Fibroblast of skin of left biceps (primary cell): ENCODE measurements around the gene ZNF341.
"Not testable (repeated sequence)": the region's sequence is repeated elsewhere in the genome, so short reads cannot be mapped to it uniquely, and the experiment has no call there.

ENCODE experiments used
- DNase-seq, 2 experiments: peaks; one replicate each; pipeline ENCODE4 v3.0.0-alpha.2; 2013; ENCODE audit warnings: low read depth in 2 of 2

Gene ZNF341

DNA sequence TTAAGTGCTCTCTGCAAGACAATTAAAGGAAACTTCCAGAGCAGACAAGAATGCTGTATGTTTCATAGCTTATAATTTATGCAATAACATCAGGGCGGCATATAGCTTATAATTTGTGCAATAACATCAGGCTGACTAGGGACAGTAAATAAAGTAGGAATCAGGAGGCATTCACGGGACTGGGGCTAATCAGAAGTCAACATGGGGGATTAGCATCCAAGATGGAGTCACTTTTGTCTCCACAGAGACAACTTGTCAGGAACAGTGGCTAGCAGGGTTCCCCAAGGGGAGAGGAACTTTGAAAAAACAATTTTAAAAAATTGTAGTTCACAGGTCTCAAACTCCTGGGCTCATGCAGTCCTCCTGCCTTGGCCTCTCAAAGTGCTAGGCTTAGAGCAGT is 3.3 kb upstream of the ZNF341 start:
- DNase-seq: no peak

DNA sequence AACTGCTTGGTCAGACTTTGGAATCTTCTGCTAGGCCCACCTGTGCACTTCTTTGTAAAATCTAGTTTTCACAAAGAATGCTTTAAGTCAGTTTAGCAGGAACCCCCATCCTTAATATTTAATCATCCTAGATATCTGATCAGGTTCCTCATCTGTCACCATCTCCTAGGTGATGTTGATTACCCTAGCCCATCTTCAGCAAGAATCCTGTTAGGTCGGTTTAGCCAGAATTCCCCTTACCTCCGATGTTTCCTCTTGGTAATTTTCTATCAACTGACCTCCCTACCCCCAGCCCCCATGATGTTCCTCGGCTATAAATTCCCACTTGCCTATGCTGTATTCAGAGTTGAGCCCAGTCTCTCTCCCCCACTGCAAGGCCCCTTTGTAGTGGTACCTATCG is 2.7 kb upstream of the ZNF341 start:
- no peak for DNase-seq

DNA sequence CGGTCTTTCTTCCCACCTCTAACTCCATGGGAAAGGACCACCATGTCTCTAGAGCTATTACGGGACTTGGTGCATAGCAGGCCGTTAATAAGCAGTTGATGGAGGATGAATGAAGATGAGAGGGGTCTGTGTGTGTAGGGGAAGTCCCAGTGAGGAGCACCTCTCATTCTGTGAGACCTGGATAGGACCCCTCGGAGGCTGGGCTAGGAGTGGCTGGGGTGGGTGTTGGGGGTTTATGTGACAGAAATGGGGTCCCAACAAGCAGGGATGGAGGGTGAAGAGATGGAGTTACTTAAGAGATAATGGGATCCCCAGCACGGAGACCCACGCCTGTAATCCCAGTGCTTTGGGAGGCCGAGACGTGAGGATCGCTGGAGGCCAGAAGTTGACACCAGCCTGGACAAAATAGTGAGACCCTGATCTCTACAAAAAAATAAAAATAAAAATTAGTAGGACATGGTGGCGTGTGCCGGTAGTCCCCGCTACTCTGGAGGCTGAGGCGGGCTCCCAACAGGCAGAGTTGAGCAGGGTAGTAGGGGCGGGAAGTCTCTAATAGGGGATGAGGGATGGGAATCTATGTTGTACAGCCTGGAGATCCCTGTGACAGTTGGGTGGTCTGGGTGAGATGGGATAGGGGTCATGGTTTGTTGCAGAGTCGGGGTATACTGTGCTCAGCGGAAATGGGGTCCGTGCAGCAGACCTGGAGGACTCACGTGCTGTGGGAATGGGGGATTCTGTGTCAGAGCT is 677 bp upstream of the ZNF341 start:
- DNase-seq: no peak

DNA sequence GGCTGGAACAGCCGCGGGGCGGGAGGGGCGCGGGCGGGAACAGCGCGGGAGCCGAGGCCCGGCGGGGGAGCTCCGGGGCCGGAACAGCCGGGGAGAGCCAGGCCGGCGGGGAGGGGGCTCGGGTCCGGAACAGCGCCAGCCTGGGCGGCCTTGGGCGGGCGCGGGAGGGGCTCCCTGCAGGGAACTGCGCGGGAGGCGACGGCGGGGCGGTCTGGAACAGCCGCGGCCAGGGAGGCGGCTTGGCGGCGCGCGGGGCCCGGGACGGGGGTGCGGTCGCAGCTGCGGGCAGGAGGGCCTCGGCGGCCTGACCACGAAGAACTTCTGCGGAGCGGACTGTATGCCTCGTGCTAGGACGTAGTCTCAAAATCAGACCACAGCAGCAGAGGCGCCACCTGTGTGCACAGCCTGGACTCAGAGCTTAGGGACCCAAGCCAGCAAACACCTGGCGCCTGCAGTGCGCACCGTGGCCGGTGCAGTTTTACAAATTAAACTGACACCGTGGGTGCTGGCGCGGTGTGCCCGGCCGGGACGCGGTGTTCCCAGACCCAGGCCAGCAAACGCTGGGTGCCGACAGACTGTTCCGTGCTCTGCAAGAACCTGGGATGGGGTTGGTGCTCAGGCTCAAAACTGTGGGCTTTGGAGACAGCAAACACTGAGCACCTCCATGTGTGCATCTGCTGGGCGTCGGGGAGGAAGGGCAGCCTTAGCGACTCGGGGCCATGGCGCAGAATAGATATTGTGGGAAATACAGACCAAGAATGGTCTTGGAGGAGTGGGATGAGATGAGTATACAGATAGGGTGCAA is 572 bp downstream of the ZNF341 start:
- DNase-seq: peak in 1 of 2 experiments; percentile 69

DNA sequence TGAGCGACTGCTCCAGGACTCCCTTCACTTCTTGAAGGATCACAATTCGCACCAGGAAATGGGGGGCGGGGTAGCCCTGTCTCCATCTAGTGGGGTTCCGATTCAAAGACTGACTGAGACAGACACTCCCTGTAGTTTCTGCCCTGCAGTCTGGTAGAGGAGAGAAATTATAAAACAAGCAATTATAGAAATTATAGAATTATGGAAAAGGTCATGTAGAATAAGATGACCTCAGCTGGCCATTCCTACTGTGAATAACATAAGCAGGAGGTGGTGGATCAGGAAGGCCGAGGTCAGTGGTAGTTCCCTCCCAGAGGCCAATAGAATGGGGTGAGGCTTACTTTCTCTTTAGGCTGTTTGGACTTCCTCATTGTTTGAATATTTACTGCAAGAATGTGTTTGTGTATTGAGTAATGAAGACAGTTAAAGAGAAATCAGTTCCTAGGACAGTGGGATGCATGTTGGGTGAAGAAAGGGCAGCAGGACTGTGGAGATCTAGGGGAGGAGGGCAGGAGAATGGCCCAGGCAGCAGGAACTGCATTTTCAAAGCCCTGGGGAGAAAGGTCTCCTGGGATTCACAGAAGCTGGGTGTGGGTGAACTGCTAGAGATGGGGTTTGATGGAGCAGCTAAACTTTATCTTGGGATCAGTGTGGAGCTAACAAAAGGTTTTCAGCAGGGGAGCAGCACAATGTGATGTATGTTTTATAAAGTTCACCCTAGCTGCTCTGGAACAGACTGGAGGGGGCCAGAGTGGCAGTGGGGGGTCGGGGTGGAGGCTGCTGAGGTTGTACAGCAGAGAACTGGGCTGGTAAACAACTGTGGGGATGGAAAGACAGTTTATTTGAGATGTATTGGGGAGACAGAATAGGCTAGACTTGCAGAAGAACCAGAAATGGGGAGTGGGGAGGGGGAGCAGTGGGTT is 2.1 kb downstream of the ZNF341 start:
- peak; percentile 53 to 65 for DNase-seq

DNA sequence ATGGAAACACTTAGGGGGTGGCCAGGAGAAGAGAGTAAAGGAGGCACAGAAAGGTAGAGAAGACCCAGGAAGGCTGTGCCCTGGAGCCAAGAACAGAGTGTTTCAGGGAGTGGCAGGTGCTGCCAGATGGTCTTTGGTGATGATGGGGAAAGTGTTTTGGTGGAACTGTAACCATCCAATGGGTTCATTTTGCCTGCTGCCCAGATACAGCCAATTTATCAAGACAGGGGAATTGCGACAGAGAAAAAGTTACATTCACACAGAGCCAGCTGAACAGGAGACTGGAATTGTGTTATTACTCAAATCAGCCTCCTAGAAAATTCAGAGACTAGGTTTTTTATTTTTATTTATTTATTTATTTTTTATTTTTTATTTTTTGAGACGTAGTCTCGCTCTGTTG is 5.2 kb downstream of the ZNF341 start:
- no peak for DNase-seq

DNA sequence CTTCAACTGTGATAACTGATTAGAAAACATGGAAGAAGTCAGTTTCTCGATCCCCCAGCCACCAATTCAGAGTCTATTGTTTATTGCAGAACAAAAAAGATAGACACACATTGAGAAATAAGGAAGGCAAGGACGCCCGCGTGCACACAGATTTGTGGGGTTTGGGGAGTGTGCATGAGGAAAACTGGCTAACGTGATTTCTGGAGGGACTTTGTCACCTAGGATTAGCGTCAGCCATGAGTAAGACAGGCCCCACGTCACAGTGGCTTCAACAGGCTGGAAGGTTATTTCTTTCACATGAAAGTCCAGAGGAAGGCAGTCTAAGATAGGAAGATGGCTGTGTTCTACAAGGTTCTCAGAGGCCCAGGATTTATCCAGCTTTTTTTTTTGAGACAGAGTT is 7.7 kb downstream of the ZNF341 start:
- DNase-seq: no peak

DNA sequence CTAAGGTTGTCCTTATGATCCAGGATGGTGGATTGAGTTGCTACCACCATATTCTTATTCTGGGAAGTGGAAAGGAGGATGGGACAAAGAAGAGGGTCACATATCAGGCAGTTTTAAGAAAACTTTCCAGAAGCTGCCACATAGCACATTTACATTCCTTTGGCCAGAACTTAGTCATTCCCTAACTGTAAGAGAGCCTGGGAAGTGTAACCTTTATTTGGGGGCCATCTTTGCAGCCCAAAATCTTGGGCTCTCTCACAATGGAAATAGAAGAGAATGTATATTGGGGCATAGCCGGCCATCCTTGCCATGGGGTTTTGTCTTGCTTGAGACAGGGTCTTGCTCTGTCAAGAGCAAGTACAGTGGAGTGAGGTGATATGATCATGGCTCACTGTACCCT is 8.4 kb downstream of the ZNF341 start:
- DNase-seq: no peak

DNA sequence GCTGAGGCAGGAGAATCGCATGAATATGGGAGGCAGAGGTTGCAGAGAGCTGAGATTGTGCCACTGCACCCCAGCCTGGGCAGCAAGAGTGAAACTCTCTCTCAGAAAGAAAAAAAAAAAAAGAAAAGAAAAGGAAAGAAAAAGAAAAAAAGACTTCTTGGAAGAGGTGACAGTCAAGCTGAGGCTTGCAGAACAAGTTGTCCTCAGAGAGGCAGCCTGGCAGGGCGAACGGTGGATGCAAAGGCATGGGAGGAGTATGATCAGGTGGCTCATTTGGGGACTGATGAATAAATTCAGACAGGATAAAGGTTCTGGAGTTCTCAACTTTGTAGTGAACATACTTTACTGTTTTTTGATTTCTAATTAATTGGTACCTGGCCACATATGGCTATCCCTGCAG is 12.4 kb downstream of the ZNF341 start:
- no peak for DNase-seq

DNA sequence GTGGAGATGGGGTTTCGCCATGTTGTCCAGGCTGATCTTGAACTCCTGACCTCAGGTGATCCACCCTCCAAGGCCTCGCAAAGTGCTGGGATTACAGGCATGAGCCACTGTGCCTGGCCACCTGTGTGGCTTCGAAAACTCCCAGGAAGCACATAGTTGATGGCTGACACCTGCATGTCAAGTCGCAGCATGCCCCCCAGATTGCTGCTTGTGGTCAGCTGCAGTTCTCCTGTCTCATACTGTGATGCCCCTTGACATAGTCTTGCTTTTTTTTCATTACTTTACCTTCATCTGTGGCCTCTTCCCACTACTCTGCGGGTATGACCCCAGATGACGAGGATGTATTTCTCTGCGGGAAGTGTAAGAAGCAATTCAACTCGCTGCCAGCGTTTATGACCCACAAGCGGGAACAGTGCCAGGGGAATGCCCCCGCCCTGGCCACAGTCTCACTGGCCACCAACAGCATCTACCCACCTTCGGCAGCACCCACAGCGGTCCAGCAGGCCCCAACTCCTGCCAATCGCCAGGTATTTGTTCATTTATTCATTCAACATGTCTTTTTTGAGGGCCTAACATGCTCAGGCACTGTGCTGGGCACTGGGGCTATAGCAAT is 13.1 kb downstream of the ZNF341 start:
- DNase-seq: no peak

DNA sequence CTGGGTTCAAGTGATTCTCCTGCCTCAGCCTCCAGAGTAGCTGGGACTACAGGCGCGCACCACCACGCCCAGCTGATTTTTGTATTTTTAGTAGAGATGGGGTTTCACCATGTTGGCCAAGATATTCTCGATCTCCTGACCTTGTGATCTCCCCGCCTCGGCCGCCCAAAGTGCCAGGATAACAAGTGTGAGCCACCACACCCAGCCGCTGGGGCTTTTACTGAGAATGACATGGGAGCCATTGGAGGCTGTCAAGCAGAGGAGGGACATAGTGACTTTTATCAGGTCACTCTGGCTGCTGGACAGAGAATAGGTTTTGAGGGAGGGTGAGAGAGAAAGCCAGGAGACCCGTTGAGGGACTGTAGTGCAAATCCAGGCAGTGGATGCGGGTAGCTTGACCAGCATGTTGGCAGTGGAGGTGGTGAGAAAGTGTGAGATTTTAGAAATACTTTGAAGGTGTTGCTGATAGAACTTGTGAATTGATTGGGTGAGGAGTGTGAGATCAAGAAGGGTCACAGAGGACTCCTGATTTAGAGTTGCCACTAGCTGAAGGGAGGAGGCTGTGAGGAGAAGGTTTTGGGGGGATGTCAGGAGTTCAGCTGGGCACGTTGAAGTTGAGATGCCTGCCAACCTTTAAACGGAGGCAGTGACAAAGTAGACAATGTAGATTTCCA is 14.7 kb downstream of the ZNF341 start:
- no peak for DNase-seq

DNA sequence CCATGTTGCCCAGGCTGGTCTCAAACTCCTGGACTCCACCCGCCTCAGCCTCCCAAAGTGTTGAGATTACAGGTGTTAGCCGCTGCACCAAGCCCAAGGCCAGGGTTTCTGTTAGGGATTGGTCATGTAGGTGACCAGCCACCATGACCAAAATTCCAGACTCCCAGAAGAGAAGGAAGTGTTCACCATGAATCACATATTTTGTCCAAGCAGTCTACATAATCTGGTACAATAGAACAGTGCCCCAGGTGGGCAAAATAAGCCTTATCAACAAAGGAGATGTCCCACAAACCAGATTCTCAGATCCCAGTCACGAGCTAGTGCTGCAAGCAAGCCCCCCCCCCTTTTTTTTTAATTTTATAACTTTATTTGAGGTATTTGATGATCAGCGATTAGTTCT is 20.0 kb downstream of the ZNF341 start:
- DNase-seq: no peak

DNA sequence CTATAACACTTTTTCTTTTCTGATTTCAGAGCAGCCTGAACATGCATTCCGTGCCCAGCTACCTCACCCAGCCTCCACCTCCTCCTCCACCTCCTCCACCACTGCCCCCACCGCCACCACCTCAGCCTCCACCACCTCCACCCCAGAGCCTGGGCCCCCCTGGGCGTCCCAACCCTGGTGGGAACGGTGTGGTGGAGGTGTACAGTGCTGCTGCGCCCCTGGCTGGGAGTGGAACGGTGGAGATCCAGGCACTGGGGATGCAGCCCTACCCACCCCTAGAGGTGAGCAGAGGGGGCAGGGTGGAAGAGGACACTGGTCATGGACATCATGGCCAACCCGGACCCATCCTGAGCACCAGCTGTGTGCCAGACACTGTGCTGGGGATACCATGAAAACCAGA is 21.3 kb downstream of the ZNF341 start:
- DNase-seq: no peak

DNA sequence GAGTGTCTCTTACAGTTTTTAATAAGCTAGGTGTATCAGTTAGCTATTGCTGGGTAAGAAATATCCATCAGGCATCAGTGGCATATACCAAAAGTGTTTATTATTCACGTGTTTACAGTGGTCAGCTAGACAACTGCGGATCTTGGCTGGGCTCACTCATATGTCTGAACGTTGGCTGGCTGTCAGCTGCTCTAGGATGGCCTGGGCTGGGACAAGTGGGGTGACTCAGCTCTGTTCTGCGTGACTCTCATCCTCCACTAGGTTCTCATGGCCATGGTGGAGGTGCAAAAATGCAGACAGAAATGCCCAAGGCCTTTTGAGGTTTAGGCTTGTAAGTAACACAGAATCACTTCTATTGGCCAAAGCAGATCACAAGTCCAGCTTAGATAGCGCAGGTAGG is 22.0 kb downstream of the ZNF341 start:
- DNase-seq: no peak

DNA sequence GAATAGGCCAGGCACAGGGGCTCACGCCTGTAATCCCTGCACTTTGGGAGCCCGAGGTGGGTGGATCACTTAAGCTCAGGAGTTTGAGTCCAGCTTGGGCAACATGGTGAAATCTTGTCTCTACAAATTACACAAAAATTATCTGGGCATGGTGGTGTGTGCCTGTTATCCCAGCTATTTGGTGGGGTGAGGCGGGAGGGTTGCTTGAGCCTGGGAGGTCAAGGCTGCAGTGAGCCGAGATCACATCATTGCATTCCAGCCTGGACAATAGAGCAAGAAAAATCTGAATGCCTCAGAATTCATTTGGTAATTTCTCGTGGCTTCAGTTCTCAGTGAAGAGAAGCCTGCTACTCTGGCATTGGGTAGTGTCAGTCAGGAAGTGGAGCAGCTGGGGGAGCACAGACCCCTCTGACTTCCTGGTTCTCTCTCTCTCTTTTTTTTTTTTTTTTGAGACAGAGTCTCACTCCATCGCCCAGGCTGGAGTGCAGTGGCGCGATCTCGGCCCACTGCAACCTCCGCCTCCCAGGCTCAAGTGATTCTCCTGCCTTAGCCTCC is 24.2 kb downstream of the ZNF341 start:
- DNase-seq: not testable (repeated sequence)

DNA sequence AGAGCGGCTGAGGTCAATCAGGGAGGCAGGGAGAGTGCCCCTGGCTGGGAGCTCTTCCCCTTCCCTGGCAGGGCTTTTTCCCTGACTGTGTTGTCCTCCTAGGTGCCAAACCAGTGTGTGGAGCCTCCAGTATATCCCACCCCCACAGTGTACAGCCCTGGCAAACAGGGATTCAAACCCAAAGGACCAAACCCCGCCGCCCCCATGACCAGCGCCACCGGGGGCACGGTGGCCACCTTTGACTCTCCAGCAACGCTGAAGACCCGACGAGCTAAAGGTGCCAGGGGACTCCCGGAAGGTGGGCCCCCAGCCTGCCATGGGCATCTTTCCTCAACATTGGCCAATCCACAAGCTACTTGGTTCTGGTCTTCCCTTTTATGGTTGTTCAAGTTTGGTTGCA is 25.2 kb downstream of the ZNF341 start:
- DNase-seq: no peak

DNA sequence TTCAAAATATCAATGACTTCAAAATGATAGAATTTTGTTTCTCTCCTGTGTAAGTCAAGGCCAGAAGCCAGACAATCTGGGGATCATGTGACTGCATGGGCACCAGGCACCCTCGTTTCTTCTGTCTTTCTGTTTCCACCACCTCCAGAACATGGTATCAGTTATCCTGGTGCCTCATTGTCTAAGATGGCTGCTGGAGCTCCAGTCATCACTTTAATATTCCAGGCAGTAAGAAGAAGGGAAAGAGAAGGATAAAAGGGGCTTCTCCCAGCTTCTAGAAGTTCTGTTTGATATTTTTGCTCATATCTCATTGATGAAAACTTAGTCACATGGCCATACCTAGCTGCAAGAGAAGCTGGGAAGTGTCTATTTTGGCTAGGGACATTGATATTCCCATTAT is 25.7 kb downstream of the ZNF341 start:
- no peak for DNase-seq

DNA sequence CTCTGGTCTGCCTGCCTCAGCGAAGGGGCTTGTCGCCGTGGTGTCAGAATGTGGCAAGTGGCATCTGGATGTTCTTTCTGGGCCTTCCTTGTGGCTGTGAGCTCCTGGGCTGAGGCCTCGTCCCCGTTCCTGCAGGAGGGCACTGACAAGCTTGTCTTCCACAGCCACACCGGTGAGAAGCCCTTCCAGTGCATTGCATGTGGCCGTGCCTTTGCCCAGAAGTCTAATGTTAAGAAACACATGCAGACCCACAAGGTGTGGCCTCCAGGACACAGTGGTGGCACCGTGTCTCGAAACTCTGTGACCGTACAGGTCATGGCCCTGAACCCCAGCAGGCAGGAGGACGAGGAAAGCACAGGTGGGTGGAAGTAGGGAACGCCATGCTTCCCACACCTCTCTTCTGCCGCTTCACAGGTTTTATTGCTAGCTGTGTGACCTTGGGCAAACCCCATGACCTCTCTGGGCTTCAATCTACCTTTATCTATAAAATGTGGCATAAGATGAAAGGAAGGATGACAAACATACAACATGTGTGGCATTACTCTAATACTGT is 30.0 kb downstream of the ZNF341 start:
- no peak for DNase-seq

DNA sequence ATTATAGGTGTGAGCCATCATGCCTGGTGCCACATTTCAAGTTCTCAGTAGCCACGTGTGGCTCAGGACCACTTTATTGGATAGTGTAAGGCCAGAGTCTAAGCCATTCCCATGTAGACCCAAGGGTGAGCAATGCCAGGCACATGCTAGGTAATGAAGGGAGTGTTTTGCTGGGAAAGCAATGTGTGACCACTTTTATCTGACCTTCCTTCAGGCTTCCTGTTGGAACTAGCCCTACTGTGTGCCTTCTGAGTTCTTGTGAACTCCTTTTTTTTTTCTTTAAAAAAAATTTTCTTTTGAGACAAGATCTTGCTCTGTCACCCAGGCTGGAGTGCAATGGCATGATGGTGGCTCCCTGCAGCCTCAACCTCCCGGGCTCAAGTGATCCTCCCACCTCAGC is 33.3 kb downstream of the ZNF341 start:
- no peak for DNase-seq

DNA sequence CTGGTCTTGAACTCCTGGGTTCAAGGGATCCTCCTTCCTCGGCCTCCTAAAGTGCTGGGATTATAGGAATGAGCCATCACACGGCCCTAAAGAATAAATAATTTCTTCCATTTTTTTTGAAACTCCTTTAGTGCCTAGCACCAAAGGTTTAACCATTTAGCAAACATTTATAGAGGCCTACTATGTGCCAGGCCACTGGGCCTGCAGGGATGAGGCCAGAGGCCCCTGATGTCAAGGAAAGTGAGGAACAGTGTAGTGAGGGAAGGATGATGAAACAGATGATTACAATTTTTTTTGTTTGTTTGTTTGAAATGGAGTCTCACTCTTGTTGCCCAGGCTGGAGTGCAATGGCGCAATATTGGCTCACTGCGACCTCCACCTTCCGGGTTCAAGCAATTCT is 33.8 kb downstream of the ZNF341 start:
- DNase-seq: no peak

DNA sequence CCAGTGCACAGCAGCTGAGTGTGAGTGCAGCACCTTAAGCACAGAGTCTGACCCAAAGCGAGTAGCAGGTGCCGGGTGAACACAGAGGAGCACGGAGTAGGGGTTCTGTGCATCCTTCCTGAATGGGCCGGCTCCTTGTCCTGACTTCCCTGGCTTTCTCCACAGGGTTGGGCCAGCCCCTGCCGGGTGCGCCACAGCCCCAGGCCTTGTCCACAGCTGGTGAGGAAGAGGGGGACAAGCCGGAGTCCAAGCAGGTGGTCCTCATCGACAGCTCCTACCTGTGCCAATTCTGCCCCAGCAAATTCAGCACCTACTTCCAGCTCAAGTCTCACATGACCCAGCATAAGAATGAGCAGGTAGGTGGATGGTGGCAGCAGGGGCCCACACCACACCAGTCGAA is 34.9 kb downstream of the ZNF341 start:
- DNase-seq: no peak
